ENCODE results near the gene STRIT1.
"Not testable (repeated sequence)": the region's sequence is repeated elsewhere in the genome, so short reads cannot be mapped to it uniquely, and the experiment has no call there.

Gene STRIT1

DNA sequence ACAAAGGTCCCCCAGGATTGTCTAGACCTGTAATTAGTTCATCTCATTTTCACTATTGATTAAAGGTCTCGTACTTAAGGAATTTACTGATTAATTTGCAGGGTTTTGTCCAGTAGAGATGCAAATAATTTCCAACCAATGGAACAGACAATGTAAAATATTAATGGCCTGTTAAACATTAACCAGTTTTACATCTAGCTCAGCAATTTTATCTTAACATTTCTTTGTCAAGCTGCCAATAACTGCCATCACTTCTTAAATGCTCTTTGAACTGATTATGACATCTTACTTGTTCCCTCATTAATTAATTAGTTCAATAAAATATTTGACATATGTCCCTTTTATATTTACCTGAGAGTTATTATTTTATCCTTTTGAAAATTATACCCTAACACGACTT is 9.4 kb upstream of the STRIT1 start:
- no peaks in the 10 kb centered on the region for H3K27me3 Mint-ChIP-seq
- H3K9me3 Mint-ChIP-seq = peaks cover 3% of the 10 kb centered on the region
- H3K4me3 Mint-ChIP-seq = no peak overlapping the region
- H3K27ac Mint-ChIP-seq = no peak overlapping the region
- DNase-seq (ENCODE audit: low spot score in 2 of 2) = no peak
- no peaks in the 10 kb centered on the region for H3K36me3 Mint-ChIP-seq
- no peaks in the 10 kb centered on the region for H3K4me1 Mint-ChIP-seq
- no peak for ATAC-seq (ENCODE audit: low read depth)

GRCh38 chr3:155302481-155302880 is 9.0 kb upstream of the STRIT1 start:
- no peaks in the 10 kb centered on the region for H3K27me3 Mint-ChIP-seq
- no peaks in the 10 kb centered on the region for H3K36me3 Mint-ChIP-seq

DNA sequence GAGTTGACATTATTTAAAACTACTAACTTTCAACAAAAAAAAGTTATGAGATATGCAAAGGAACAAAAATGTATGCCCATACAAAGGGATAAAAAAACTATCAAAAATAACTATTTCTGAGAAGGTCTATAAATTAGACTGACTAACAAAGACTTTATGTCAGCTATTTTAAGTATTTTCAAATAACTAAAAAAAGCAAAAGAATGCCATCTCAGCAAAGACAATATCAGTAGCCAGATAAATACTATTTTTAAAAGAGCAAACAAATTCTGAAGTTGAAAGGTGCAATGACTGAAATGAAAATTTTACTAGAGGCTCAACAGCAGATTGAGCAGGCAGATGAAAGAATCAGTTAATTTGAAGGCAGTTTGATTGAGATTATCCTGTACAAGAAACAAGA is 3.6 kb upstream of the STRIT1 start:
- no peaks in the 10 kb centered on the region for H3K27me3 Mint-ChIP-seq
- DNase-seq (ENCODE audit: low spot score in 2 of 2) (no peak), ATAC-seq (ENCODE audit: low read depth) (no peak)
- H3K27ac Mint-ChIP-seq = no peak overlapping the region
- no peaks in the 10 kb centered on the region for H3K4me1 Mint-ChIP-seq
- no peaks in the 10 kb centered on the region for H3K36me3 Mint-ChIP-seq
- no peak overlapping the region for H3K4me3 Mint-ChIP-seq
- H3K9me3 Mint-ChIP-seq = peaks cover 7% of the 10 kb centered on the region

More at GRCh38 chr3:155302481-155302880, 9.0 kb upstream of the STRIT1 start:
- no peak for ATAC-seq (ENCODE audit: low read depth)
- Mint-ChIP-seq H3K4me1 (no peaks in the 10 kb centered on the region), H3K9me3 (peaks cover 5% of the 10 kb centered on the region), H3K4me3 (no peak overlapping the region), H3K27ac (no peak overlapping the region)
- no peak for DNase-seq (ENCODE audit: low spot score in 2 of 2)

- no peaks in the 10 kb centered on the region for H3K36me3 Mint-ChIP-seq
- ATAC-seq (ENCODE audit: low read depth) (no peak), DNase-seq (ENCODE audit: low spot score in 2 of 2) (no peak)
- peaks cover 7% of the 10 kb centered on the region for H3K9me3 Mint-ChIP-seq
- no peak overlapping the region for H3K4me3 Mint-ChIP-seq
- H3K4me1 Mint-ChIP-seq = no peaks in the 10 kb centered on the region
- no peak overlapping the region for H3K27ac Mint-ChIP-seq
- H3K27me3 Mint-ChIP-seq = no peaks in the 10 kb centered on the region
Measured at GRCh38 chr3:155296413-155296812, 2.9 kb upstream of the STRIT1 start.

DNA sequence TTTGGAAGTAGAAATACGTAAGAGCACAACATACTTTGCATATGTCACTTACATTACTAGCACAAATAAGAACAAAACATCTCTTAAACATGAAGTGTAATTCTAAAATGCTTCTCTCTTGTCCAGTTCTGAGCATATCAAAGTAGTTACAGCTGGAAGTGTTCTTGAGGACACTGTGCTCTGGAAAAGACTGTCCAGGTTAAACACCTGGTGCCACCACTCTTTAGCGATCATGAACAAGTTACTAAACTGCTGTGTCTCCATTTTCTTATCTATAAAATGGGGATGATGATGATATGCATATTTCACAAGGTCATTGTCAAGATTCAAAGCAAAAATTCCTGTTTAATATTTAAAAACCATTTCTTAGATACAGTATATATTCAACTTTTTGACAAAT is 790 bp downstream of the STRIT1 start:
- H3K27ac Mint-ChIP-seq = no peak overlapping the region
- peaks cover 5% of the 10 kb centered on the region for H3K9me3 Mint-ChIP-seq
- no peaks in the 10 kb centered on the region for H3K36me3 Mint-ChIP-seq
- H3K4me3 Mint-ChIP-seq = no peak overlapping the region
- no peaks in the 10 kb centered on the region for H3K4me1 Mint-ChIP-seq
- H3K27me3 Mint-ChIP-seq = no peaks in the 10 kb centered on the region
- DNase-seq (ENCODE audit: low spot score in 2 of 2) = no peak
- no peak for ATAC-seq (ENCODE audit: low read depth)

DNA sequence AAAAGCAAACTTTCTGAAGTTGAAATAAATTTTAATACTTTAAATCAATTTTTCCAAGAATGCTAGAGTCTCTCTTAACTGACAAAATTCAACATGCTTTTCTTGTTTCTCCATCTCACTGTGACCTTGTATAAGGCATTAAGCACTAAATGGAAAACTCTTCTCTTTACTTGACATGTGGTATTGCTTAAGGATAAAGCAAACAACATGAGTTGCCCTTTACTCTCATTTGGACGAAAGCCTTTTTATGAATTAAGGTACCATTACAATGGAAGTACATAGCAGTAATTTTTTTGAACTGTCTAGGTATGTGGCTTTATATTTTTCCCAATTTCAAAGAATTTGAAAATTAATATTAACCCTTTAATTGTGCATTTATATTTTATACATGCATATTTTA is 1.4 kb downstream of the STRIT1 start:
- H3K9me3 Mint-ChIP-seq = peaks cover 3% of the 10 kb centered on the region
- DNase-seq (ENCODE audit: low spot score in 2 of 2) (no peak), ATAC-seq (ENCODE audit: low read depth) (no peak)
- H3K4me3 Mint-ChIP-seq = no peak overlapping the region
- no peak overlapping the region for H3K27ac Mint-ChIP-seq
- H3K4me1 Mint-ChIP-seq = no peaks in the 10 kb centered on the region
- H3K27me3 Mint-ChIP-seq = no peaks in the 10 kb centered on the region
- H3K36me3 Mint-ChIP-seq = no peaks in the 10 kb centered on the region

GRCh38 chr3:155286736-155287135 is 6.7 kb downstream of the STRIT1 start:
- no peak overlapping the region for H3K27ac Mint-ChIP-seq
- H3K4me3 Mint-ChIP-seq = no peak overlapping the region

DNA sequence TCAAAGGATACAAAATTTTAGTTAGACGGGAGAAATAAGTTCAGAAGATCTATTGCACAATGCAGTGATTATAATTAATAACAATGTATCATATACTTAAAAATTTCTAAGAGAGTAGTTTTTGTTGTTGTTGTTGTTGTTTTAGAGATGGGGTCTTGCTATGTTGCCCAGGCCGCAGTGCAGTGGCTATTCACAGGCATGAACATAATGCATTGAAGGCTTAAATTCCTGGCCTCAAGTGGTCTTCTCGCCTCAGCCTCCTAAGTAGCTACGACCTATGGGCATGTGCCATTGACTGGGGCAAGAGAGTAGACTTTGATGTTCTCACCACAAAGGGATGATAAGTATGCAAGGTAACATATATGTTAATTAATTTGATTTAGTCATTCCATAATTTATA is 7.5 kb downstream of the STRIT1 start:
- H3K36me3 Mint-ChIP-seq = no peaks in the 10 kb centered on the region
- ATAC-seq (ENCODE audit: low read depth) = no peak
- H3K27ac Mint-ChIP-seq = no peak overlapping the region
- H3K27me3 Mint-ChIP-seq = no peaks in the 10 kb centered on the region
- peaks cover 2% of the 10 kb centered on the region for H3K9me3 Mint-ChIP-seq
- H3K4me1 Mint-ChIP-seq = no peaks in the 10 kb centered on the region
- no peak for DNase-seq (ENCODE audit: low spot score in 2 of 2)
- H3K4me3 Mint-ChIP-seq = no peak overlapping the region

More at GRCh38 chr3:155286736-155287135, 6.7 kb downstream of the STRIT1 start:
- H3K36me3 Mint-ChIP-seq = no peaks in the 10 kb centered on the region
- ATAC-seq (ENCODE audit: low read depth) (no peak), DNase-seq (ENCODE audit: low spot score in 2 of 2) (no peak)
- peaks cover 2% of the 10 kb centered on the region for H3K9me3 Mint-ChIP-seq
- no peaks in the 10 kb centered on the region for H3K4me1 Mint-ChIP-seq
- H3K27me3 Mint-ChIP-seq = no peaks in the 10 kb centered on the region

DNA sequence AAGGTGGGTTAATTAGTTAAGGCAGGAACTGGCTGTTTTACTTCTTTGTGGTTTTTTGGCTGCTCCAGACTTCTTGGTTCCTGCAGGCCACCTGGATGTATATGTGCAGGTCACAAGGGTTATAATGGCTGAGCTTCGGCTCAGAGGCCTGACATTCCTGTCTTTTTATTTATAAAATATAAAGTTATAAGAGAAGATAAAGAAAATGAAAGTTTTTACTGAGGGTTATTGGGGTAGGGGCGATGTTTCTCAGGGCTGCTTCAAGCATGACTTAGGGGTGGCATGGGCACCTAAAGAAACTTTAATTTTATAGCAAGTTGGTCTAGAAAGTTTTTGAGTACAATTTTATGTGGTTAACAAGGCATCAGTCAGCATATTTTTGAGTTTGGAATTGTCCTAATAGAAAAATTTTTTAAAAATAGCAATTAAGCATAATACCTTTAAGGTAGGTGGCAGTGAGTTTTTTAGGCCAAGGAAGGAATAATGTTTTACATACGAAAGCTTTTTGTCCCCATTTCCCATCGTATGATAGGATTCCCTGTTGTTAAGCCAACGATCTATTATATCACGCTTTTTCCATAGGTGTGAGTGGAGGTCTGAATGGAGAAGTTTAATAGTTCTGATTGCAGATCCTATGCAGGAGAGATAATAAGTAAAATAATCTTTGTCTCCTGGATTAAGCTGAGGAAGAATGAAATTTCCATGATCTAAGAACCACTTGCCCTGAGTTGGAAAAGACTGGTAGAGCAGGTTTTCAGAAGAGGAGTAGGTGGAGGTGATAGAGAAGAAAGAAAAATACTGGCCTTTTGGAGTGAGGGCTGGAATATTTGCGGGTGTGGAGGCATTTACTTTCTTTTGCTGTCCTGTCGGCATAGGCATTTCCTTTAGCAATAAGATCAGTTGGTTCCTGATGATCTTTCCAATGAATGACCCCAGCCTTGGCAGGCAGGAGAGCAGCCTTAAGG is 10.1 kb downstream of the STRIT1 start:
- Mint-ChIP-seq H3K4me1 (no peaks in the 10 kb centered on the region), H3K27ac (no peak overlapping the region), H3K27me3 (no peaks in the 10 kb centered on the region), H3K9me3 (peaks cover 7% of the 10 kb centered on the region), H3K4me3 (no peak overlapping the region), H3K36me3 (peaks cover 5% of the 10 kb centered on the region)
- no peak for ATAC-seq (ENCODE audit: low read depth)
- DNase-seq (ENCODE audit: low spot score in 2 of 2) = no peak

DNA sequence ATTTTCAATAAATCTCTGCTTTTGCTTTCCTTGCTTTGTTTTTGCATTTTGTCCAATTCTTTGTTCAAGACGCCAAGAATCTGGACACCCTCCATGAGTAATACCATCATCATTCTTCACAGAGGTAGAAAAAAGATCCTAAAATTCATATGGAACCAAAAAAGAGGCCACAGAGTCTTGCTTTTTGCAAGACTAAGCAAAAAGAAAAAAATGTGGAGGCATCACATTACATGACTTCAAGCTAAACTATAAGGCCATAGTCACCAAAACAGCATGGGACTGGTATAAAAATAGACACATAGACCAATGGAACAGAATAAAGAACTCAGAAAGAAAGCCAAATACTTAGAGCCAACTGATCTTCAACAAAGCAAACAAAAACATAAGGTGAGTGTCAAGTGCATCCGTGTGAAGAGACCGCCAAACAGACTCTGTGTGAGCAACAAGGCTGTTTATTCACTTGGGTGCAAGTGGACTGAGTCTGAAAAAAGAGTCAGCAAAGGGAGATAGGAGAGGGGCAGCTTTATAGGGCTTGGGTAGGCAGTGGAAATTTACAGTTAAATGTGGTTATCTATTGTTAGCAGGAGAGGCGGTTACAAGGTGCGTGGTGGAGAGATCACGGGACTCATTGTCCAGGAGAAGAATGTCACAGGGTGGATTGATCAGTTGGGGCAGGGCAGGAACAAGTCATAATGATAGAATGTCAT is 10.9 kb downstream of the STRIT1 start:
- ATAC-seq (ENCODE audit: low read depth) (no peak), DNase-seq (ENCODE audit: low spot score in 2 of 2) (no peak)
- H3K27me3 Mint-ChIP-seq = no peaks in the 10 kb centered on the region
- H3K4me3 Mint-ChIP-seq = no peak overlapping the region
- no peak overlapping the region for H3K27ac Mint-ChIP-seq
- H3K9me3 Mint-ChIP-seq = peaks cover 7% of the 10 kb centered on the region
- peaks cover 5% of the 10 kb centered on the region for H3K36me3 Mint-ChIP-seq
- no peaks in the 10 kb centered on the region for H3K4me1 Mint-ChIP-seq

GRCh38 chr3:155281912-155282311 is 11.6 kb downstream of the STRIT1 start:
- ATAC-seq (ENCODE audit: low read depth) (no peak), DNase-seq (ENCODE audit: low spot score in 2 of 2) (no peak)
- no peak overlapping the region for H3K27ac Mint-ChIP-seq
- no peaks in the 10 kb centered on the region for H3K4me1 Mint-ChIP-seq
- no peaks in the 10 kb centered on the region for H3K27me3 Mint-ChIP-seq
- peaks cover 7% of the 10 kb centered on the region for H3K9me3 Mint-ChIP-seq
- peaks cover 5% of the 10 kb centered on the region for H3K36me3 Mint-ChIP-seq
- H3K4me3 Mint-ChIP-seq = no peak overlapping the region

DNA sequence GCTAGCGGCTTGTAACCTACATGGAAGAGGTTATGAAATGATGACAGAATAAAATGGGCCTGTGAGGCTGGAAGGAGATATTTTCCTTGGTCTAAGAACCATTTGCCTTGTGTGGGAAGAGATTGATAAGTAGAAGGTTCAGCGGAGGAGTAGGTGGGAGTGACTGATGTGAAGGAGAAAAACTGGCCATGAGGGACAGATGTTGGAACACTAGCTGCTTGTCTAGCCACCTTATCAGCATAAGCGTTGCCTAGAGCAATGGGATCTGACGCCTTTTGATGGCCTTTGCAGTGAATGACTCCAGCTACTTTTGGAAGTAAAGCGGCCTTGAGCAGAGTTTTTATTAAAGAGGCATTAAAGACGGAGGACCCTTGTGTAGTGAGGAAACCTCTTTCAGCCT is 17.4 kb downstream of the STRIT1 start:
- not testable (repeated sequence) for H3K36me3 Mint-ChIP-seq; H3K4me1 Mint-ChIP-seq; H3K27ac Mint-ChIP-seq; H3K4me3 Mint-ChIP-seq; ATAC-seq (ENCODE audit: low read depth); H3K9me3 Mint-ChIP-seq; DNase-seq (ENCODE audit: low spot score in 2 of 2); H3K27me3 Mint-ChIP-seq

DNA sequence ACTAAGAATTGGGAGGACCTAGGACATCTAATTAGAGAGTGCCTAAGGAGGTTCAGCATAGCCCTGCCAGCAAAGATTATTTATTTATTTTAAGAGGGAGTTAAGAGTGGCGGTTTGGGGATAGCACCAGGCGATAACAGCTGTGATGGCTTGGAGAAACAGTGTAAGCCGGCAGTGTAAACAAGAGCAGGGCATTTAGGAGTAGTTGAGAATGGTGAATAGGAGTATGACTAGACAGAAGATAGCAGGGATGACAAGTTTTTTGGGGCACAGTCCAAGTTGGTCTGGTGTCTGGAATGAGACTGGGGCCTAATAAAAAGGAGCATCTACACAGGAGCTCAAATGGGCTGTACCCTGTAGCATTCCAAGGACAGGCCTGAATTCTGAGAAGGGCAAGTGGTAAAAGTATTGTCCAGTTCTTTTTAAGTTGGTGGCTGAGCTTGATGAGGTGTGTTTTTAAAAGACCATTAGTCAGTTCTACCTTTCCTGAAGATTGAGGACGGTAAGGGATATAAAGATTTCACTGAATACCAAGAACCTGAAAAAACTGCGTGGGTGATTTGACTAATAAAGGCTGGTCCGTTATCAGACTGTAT is 18.2 kb downstream of the STRIT1 start:
- not testable (repeated sequence) for H3K4me1 Mint-ChIP-seq; H3K4me3 Mint-ChIP-seq; DNase-seq (ENCODE audit: low spot score in 2 of 2); H3K36me3 Mint-ChIP-seq; ATAC-seq (ENCODE audit: low read depth); H3K9me3 Mint-ChIP-seq; H3K27ac Mint-ChIP-seq; H3K27me3 Mint-ChIP-seq

- H3K27me3 Mint-ChIP-seq; H3K27ac Mint-ChIP-seq; ATAC-seq (ENCODE audit: low read depth); H3K4me1 Mint-ChIP-seq; H3K4me3 Mint-ChIP-seq; H3K9me3 Mint-ChIP-seq; DNase-seq (ENCODE audit: low spot score in 2 of 2); H3K36me3 Mint-ChIP-seq: not testable (repeated sequence)
Measured at GRCh38 chr3:155274435-155274834, 19.0 kb downstream of the STRIT1 start.
